ENCODE measurements around the gene GRM7. TPM values are rescaled to one million over a fixed set of nuclear protein-coding genes. Genes with fewer than 3 reads are reported as not detected.

The GRM7 gene
- polyA plus RNA-seq, 3 donors: not detected

DNA sequence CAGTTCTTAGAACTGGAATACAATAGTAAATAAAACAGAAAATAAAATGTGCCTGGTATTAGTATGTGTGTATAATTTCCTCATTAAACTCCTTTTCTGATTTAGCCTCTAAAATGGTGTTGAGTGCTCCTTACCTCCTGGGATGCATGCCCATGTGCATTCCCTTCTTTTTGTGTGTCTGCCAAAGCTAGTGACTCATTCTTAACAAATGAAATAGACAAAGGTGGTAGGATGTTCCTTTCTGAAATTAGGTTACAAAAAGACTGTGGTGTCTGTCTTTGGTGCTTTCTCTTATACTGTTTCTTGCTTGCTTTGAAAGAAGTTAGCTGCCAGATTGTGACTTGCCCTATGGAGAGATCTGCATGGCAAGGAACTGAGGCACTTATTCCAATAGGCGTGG lies 623.7 kb downstream of the GRM7 start:
- Mint-ChIP-seq H3K4me1 (no peaks in the 10 kb centered on the region), H3K36me3 (no peaks in the 10 kb centered on the region), H3K27me3 (ENCODE audit: low read depth in 3 of 3) (peaks cover 0 to 1% (median 0%) of the 10 kb centered on the region in 3 donors), H3K9me3 (peaks cover 0 to 11% (median 4%) of the 10 kb centered on the region in 7 donors), H3K4me3 (no peak overlapping the region), H3K27ac (no peak overlapping the region)
- Histone ChIP-seq H3K4me1 (ENCODE audit: control insufficient read depth in 1 of 2, insufficient read depth in 2 of 2, low read length in 2 of 2) (no peaks in the 10 kb centered on the region), H3K27me3 (ENCODE audit: control insufficient read depth in 2 of 2, insufficient read depth in 2 of 2, low read length in 2 of 2) (no peaks in the 10 kb centered on the region), H3K4me2 (replicated peaks; ENCODE audit: extremely low read depth, low read length, poor library complexity, severe bottlenecking) (no peak overlapping the region), H4K20me1 (ENCODE audit: insufficient read depth, low read length) (no peaks in the 10 kb centered on the region), H3K36me3 (replicated peaks in 1 of 2; ENCODE audit: control insufficient read depth in 1 of 2, insufficient read depth in 2 of 2, low read length in 2 of 2) (no peaks in the 10 kb centered on the region), H3K4me3 (replicated peaks in 1 of 3; ENCODE audit: low read depth in 2 of 3, low read length in 3 of 3) (no peak overlapping the region), H3K9me3 (replicated peaks in 1 of 2; ENCODE audit: control insufficient read depth in 1 of 2, insufficient read depth in 1 of 2, low read length in 2 of 2) (no peaks in the 10 kb centered on the region), H2AFZ (ENCODE audit: insufficient read depth, low read depth, low read length, poor library complexity, severe bottlenecking) (no peak overlapping the region), H3K9ac (ENCODE audit: insufficient read depth, low read length, poor library complexity, severe bottlenecking) (no peak overlapping the region), H3K79me2 (ENCODE audit: insufficient read depth, low read length) (no peaks in the 10 kb centered on the region), H3K27ac (ENCODE audit: low read depth in 1 of 2, low read length in 2 of 2) (no peak overlapping the region)
- intact Hi-C loops (cut with micrococcal nuclease): no loop called here
- 100% methylated on average over 1 of the region's 1 CpG for WGBS (ENCODE audit: insufficient coverage)
- no peak for DNase-seq
- TF ChIP-seq CTCF (IDR thresholded peaks at IDR 0.05): no peak

DNA sequence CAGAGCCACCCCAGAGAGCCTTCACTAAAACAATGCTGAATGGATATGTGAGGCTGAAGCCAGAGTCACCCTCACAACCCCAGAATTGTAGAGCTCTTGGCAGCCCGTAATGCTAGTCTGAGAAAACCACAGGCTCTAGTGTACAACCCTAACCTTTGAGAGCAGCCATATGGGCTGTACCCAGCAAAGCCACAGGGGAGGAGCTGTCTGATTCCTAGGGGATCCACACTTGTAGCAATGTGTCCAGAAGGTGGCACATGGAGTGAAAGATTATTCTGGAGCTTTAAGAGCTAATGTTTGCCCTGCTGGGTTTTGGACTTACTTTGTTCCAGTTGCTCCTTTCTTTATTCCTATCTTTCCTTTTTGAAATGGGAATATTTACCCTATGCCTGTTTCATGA lies 626.8 kb downstream of the GRM7 start:
- Histone ChIP-seq H3K27ac (ENCODE audit: low read depth in 1 of 2, low read length in 2 of 2) (no peak overlapping the region), H3K79me2 (ENCODE audit: insufficient read depth, low read length) (no peaks in the 10 kb centered on the region), H3K36me3 (replicated peaks in 1 of 2; ENCODE audit: control insufficient read depth in 1 of 2, insufficient read depth in 2 of 2, low read length in 2 of 2) (no peaks in the 10 kb centered on the region), H3K27me3 (ENCODE audit: control insufficient read depth in 2 of 2, insufficient read depth in 2 of 2, low read length in 2 of 2) (no peaks in the 10 kb centered on the region), H3K9ac (ENCODE audit: insufficient read depth, low read length, poor library complexity, severe bottlenecking) (no peak overlapping the region), H3K4me2 (replicated peaks; ENCODE audit: extremely low read depth, low read length, poor library complexity, severe bottlenecking) (no peak overlapping the region), H3K4me1 (ENCODE audit: control insufficient read depth in 1 of 2, insufficient read depth in 2 of 2, low read length in 2 of 2) (no peaks in the 10 kb centered on the region), H4K20me1 (ENCODE audit: insufficient read depth, low read length) (no peaks in the 10 kb centered on the region), H2AFZ (ENCODE audit: insufficient read depth, low read depth, low read length, poor library complexity, severe bottlenecking) (no peak overlapping the region), H3K9me3 (replicated peaks in 1 of 2; ENCODE audit: control insufficient read depth in 1 of 2, insufficient read depth in 1 of 2, low read length in 2 of 2) (no peaks in the 10 kb centered on the region), H3K4me3 (replicated peaks in 1 of 3; ENCODE audit: low read depth in 2 of 3, low read length in 3 of 3) (no peak overlapping the region)
- TF ChIP-seq CTCF (IDR thresholded peaks at IDR 0.05): no peak
- peaks cover 0 to 1% (median 0%) of the 10 kb centered on the region in 3 donors for H3K27me3 Mint-ChIP-seq (ENCODE audit: low read depth in 3 of 3)
- H3K4me1 Mint-ChIP-seq: no peaks in the 10 kb centered on the region
- H3K36me3 Mint-ChIP-seq: no peaks in the 10 kb centered on the region
- no peak overlapping the region for H3K27ac Mint-ChIP-seq
- DNase-seq: no peak
- WGBS (ENCODE audit: insufficient coverage): no CpG with 5 or more reads among the region's 1 CpG
- peaks cover 0 to 6% (median 4%) of the 10 kb centered on the region in 7 donors for H3K9me3 Mint-ChIP-seq
- no peak overlapping the region for H3K4me3 Mint-ChIP-seq
- intact Hi-C loops (cut with micrococcal nuclease): no loop called here

Measured in CD14-positive monocyte (primary cell).